Mucosa of rectum (tissue), 2 donors: ENCODE measurements around the gene VEPH1.

Source experiments
- H3K27ac ChIP-seq, 2 donors: one replicate each; pipeline ENCODE4 v1.7.0; 2013; ENCODE audit warnings: inconsistent platforms in 2 of 2, low read depth in 2 of 2, low read length in 2 of 2
- H3K27me3 ChIP-seq, 2 donors: one replicate each; pipeline ENCODE4 v1.7.0; 2013; ENCODE audit warnings: low read length in 2 of 2; ENCODE audit not compliant: control insufficient read depth in 2 of 2, insufficient read depth in 2 of 2
- H3K36me3 ChIP-seq, 2 donors: one replicate each; pipeline ENCODE4 v1.7.0; 2013; ENCODE audit warnings: low read length in 2 of 2; ENCODE audit not compliant: control insufficient read depth in 2 of 2, insufficient read depth in 2 of 2
- H3K4me1 ChIP-seq, 2 donors: one replicate each; pipeline ENCODE4 v1.7.0; 2013; ENCODE audit warnings: low read length in 2 of 2, mild to moderate bottlenecking in 1 of 2; ENCODE audit not compliant: control insufficient read depth in 2 of 2, insufficient read depth in 2 of 2
- H3K4me3 ChIP-seq, 2 donors: one replicate each; pipeline ENCODE4 v1.7.0; 2013; ENCODE audit warnings: low read length in 2 of 2
- H3K9ac ChIP-seq, 2 donors: one replicate each; pipeline ENCODE4 v1.7.0; 2013; ENCODE audit warnings: low read length in 2 of 2, low read depth in 1 of 2, mild to moderate bottlenecking in 1 of 2
- H3K9me3 ChIP-seq, 2 donors: one replicate each; pipeline ENCODE4 v1.7.0; 2013; ENCODE audit warnings: low read length in 2 of 2; ENCODE audit not compliant: control insufficient read depth in 2 of 2
- donor health status: healthy.
- donor health status: Normal muscosa, but diverticular disease.

The VEPH1 gene

GRCh38 chr3:157398598-157398997 lies 104.6 kb downstream of the VEPH1 start:
- no peaks in the 10 kb centered on the region for H3K4me1 ChIP-seq
- no peak overlapping the region for H3K9ac ChIP-seq
- H3K27ac ChIP-seq = no peak overlapping the region
- no peaks in the 10 kb centered on the region for H3K9me3 ChIP-seq
- no peaks in the 10 kb centered on the region for H3K27me3 ChIP-seq
- no peaks in the 10 kb centered on the region for H3K36me3 ChIP-seq
- no peak overlapping the region for H3K4me3 ChIP-seq

DNA sequence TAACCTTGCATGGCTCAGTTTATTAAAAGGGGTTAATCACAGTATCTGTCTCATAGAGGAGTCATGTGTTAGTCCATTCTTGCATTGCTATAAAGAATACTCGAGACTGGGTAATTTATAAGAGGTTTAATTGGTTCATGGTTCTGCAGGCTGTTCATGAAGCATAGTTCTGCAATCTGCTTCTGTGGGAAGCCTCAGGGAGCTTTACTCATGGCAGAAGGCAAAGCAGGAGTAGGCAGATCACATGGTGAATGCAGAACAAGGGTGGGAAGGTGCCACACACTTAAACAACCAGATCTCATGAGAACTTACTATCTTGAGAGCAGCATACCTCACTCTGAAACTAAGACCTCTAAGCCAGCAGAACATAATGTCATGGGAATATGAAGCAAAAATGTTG lies 108.8 kb downstream of the VEPH1 start:
- Histone ChIP-seq H3K4me3 (no peak overlapping the region), H3K4me1 (no peaks in the 10 kb centered on the region), H3K9me3 (no peaks in the 10 kb centered on the region), H3K36me3 (no peaks in the 10 kb centered on the region), H3K27me3 (no peaks in the 10 kb centered on the region), H3K27ac (no peak overlapping the region), H3K9ac (no peak overlapping the region)

DNA sequence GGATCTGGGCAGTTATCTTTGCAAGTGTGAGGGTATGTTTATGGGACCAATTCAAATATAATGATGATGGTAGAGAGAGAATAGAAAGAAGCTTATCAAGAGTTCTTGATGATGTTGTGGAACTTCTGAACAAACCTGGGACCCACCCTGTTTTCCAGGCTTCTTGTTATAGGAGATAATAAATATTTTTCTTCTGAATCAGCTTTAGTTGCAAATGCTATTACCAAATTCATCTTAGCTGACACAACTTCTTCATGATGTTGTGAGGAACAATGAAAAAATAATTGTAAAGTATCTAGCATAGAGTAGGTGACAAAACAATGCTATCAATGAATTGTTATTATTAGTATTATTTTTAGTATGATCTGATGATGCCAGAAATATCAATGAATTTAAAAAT lies 110.1 kb downstream of the VEPH1 start:
- H3K36me3 ChIP-seq = no peaks in the 10 kb centered on the region
- H3K27ac ChIP-seq = no peak overlapping the region
- H3K9me3 ChIP-seq = no peaks in the 10 kb centered on the region
- no peak overlapping the region for H3K4me3 ChIP-seq
- H3K4me1 ChIP-seq = no peaks in the 10 kb centered on the region
- H3K27me3 ChIP-seq = no peaks in the 10 kb centered on the region
- H3K9ac ChIP-seq = no peak overlapping the region

DNA sequence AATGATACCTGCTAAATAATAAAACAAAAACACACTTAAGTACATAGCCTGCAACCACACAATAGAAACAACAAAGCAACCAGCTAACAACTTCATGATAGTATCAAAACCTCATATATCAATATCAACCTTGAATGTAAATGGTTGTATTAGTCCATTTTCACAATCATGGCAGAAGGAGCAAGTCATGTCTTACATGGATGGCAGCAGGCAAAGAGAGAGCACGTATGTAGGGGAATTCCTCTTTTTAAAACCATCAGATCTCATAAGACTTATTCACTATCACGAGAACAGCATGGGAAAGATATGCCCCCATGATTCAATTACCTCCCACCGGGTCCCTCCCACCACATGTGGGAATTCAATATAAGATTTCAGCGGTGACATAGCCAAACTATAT lies 111.1 kb downstream of the VEPH1 start:
- H3K27me3 ChIP-seq = no peaks in the 10 kb centered on the region
- no peaks in the 10 kb centered on the region for H3K36me3 ChIP-seq
- no peaks in the 10 kb centered on the region for H3K9me3 ChIP-seq
- no peak overlapping the region for H3K27ac ChIP-seq
- no peaks in the 10 kb centered on the region for H3K4me1 ChIP-seq
- no peak overlapping the region for H3K9ac ChIP-seq
- H3K4me3 ChIP-seq = no peak overlapping the region

DNA sequence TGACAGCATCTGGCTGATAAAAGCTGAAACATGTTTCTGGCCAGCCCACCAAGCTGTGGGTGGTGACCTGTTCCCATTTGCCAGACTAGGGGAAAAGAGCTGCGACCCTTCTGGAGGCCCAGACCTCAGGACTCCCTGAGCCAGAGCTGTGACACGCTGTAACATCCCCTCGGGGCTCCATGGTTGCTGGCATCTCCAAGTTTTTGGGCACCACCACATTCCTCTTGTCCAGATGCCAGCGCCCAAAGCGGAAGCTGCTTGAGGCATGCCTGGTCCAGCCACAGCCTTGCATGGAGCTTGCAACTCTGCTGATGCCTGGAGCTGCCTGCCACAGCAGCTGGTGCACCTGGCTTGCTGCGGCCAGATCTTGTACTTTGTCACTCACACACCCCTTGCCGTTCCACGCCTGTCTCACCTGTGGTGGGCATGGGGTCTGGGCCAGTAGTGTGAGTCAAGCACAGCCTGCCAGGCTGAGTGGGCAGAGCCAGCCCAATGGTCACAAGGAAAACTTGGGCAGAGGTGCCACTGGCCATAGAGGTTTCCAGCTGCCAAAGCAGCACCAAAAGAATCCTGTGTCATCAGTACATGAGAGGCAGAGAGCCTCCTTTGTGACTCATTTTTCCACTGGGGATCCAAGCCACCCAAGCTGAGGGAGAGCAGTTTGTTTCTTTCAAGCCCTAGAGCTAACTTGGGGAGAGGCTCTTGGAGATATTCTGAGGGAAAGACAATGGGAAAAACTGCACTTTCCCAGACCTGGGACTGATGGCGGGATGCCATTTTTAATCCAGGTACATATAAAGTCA lies 112.3 kb downstream of the VEPH1 start:
- no peaks in the 10 kb centered on the region for H3K36me3 ChIP-seq
- H3K27me3 ChIP-seq = no peaks in the 10 kb centered on the region
- no peak overlapping the region for H3K9ac ChIP-seq
- H3K27ac ChIP-seq = no peak overlapping the region
- no peaks in the 10 kb centered on the region for H3K4me1 ChIP-seq
- H3K4me3 ChIP-seq = no peak overlapping the region
- no peaks in the 10 kb centered on the region for H3K9me3 ChIP-seq

DNA sequence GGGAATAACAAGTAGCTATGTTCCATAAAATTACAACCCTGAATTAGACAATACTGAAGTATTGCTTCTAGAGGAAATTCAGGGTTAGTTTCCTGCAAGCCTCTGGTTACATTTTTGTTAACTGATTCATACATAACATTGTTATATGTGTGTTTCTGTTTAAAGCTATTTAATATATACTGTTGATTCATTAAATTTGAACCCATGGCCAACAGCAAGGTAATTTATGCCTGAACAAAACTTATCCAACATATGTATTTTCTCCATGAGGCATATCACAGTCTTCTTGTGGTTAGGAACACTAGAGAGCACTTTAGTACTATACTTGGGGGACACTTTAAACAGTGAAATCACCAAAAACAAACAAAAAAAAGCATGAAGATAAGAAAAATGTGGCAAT lies 114.2 kb downstream of the VEPH1 start:
- no peak overlapping the region for H3K9ac ChIP-seq
- no peaks in the 10 kb centered on the region for H3K4me1 ChIP-seq
- H3K27ac ChIP-seq = no peak overlapping the region
- H3K4me3 ChIP-seq = no peak overlapping the region
- no peaks in the 10 kb centered on the region for H3K27me3 ChIP-seq
- H3K36me3 ChIP-seq = no peaks in the 10 kb centered on the region
- H3K9me3 ChIP-seq = no peaks in the 10 kb centered on the region

- Histone ChIP-seq H3K27me3 (no peaks in the 10 kb centered on the region), H3K36me3 (no peaks in the 10 kb centered on the region), H3K9ac (no peak overlapping the region), H3K27ac (no peak overlapping the region), H3K9me3 (no peaks in the 10 kb centered on the region), H3K4me3 (no peak overlapping the region), H3K4me1 (no peaks in the 10 kb centered on the region)
Observed at GRCh38 chr3:157387708-157388435, 115.3 kb downstream of the VEPH1 start.

DNA sequence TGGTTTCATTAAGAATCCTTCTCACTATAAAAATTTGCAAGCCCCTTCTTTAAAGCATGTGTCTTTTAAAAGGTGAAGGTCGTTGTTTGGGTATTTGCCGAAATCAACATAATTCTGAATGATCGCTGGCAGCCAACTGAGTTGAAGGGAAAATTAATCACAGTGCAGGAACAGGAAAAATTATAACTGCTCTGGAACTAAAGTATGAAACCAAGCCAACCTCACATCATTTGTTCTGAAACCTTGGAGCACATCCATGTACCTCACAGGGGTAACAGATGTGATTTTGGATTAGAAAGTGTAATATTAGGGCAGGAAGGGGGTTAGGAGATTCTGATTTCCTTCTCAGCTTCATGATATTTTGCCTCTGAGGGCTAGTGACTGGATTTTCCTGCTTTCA lies 118.7 kb downstream of the VEPH1 start:
- H3K36me3 ChIP-seq = no peaks in the 10 kb centered on the region
- no peaks in the 10 kb centered on the region for H3K27me3 ChIP-seq
- H3K27ac ChIP-seq = no peak overlapping the region
- no peak overlapping the region for H3K9ac ChIP-seq
- no peaks in the 10 kb centered on the region for H3K9me3 ChIP-seq
- no peaks in the 10 kb centered on the region for H3K4me1 ChIP-seq
- no peak overlapping the region for H3K4me3 ChIP-seq

GRCh38 chr3:157384031-157384430 lies 119.2 kb downstream of the VEPH1 start:
- Histone ChIP-seq H3K27ac (no peak overlapping the region), H3K36me3 (no peaks in the 10 kb centered on the region), H3K27me3 (no peaks in the 10 kb centered on the region), H3K9me3 (no peaks in the 10 kb centered on the region), H3K4me3 (no peak overlapping the region), H3K9ac (no peak overlapping the region), H3K4me1 (no peaks in the 10 kb centered on the region)

DNA sequence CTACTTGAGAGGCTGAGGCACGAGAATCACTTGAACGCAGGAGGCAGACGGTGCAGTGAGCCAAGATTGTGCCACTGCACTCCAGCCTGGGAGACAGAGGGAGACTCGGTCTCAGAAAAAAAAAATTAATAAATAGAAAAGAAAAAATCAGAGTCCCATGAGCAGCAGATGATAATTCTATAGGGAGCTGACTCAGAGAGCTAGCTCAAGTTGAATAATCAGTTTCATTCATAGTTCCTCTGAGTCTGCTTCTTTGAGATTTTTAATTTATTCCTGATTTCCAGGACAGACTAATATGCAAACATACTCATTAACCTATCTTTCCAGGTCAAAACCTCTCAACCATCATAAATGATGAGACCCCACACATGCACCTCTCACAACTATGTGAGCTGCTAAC lies 121.6 kb downstream of the VEPH1 start:
- Histone ChIP-seq H3K27ac (no peak overlapping the region), H3K4me1 (no peaks in the 10 kb centered on the region), H3K4me3 (no peak overlapping the region), H3K27me3 (no peaks in the 10 kb centered on the region), H3K9me3 (no peaks in the 10 kb centered on the region), H3K36me3 (no peaks in the 10 kb centered on the region), H3K9ac (no peak overlapping the region)
